Measurements from ENCODE around the gene YWHAG. TPM values are rescaled to one million over a fixed set of nuclear protein-coding genes. Genes with fewer than 3 reads are reported as not detected.

YWHAG gene
- total and polyA plus RNA-seq, 9 of the 15 experiments (the other 6 are each of a cell fraction or from before 2014, with no cell fraction given): 30.4 to 246 (median 94.5) TPM

DNA sequence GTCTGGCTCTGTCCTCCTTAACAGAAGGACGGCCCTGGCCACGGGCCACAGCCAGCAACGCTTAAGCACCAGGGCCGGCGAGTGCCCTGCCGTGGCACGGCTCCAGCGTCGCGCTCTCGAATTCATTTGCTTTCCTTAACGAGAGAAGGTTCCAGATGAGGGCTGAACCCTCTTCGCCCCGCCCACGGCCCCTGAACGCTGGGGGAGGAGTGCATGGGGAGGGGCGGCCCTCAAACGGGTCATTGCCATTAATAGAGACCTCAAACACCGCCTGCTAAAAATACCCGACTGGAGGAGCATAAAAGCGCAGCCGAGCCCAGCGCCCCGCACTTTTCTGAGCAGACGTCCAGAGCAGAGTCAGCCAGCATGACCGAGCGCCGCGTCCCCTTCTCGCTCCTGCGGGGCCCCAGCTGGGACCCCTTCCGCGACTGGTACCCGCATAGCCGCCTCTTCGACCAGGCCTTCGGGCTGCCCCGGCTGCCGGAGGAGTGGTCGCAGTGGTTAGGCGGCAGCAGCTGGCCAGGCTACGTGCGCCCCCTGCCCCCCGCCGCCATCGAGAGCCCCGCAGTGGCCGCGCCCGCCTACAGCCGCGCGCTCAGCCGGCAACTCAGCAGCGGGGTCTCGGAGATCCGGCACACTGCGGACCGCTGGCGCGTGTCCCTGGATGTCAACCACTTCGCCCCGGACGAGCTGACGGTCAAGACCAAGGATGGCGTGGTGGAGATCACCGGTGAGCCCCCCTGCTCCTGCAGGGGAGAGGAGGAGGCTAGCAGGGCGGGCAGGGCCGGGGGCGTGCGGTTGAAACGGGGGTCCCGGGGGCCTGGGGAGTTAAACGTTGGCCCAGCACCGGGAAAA, 56.2 kb downstream of the YWHAG start, which contains the start of gene HSPB1 (continued):
- TF ChIP-seq CBFA2T3 (IDR thresholded peaks at IDR 0.05) (no peak), PHF8 (IDR thresholded peaks at IDR 0.05; ENCODE audit: borderline replicate concordance, low read length) (peak; percentile 74; the same call in 1 of the 2 replicates), HDAC1 (IDR thresholded peaks at IDR 0.05) (peak in 1 of 2 experiments; percentile 44; a peak in 1 of 4 replicates), CBX8 (IDR thresholded peaks at IDR 0.05; ENCODE audit: borderline replicate concordance, extremely low read depth, low read depth, low read length, poor library complexity, severe bottlenecking) (no peak), ESRRA (IDR thresholded peaks at IDR 0.05; ENCODE audit: borderline replicate concordance, low read depth) (peak; percentile 34; the same call in 1 of the 2 replicates), MAFG (tag; conservative IDR thresholded peaks at IDR 0.05) (no peak), ZNF12 (CRISPR knock-in tag; IDR thresholded peaks at IDR 0.05) (no peak), MAFK (IDR thresholded peaks at IDR 0.05; ENCODE audit: low read length) (no peak), CTBP1 (IDR thresholded peaks at IDR 0.05; ENCODE audit: borderline replicate concordance) (peak; percentile 81; the same call in 1 of the 2 replicates), ELF1 (tag; IDR thresholded peaks at IDR 0.05) (no peak), RBM34 (IDR thresholded peaks at IDR 0.05; ENCODE audit: borderline replicate concordance, insufficient read depth, low read length) (no peak), ZNF785 (CRISPR knock-in tag; IDR thresholded peaks at IDR 0.05) (no peak), E2F3 (CRISPR knock-in tag; IDR thresholded peaks at IDR 0.05) (0 out of 2 replicates have a peak, but pooled peaks have one; percentile 48), ZSCAN32 (CRISPR knock-in tag; IDR thresholded peaks at IDR 0.05) (no peak), CREM (IDR thresholded peaks at IDR 0.05; ENCODE audit: low read depth) (peak; percentile 24), ZNF263 (CRISPR knock-in tag; IDR thresholded peaks at IDR 0.05; ENCODE audit: borderline replicate concordance) (peak; percentile 50; the same call in 1 of the 2 replicates), ZNF354B (CRISPR knock-in tag; IDR thresholded peaks at IDR 0.05) (no peak; the same call in 1 of the 2 replicates), ZFPM2 (CRISPR knock-in tag; IDR thresholded peaks at IDR 0.05) (no peak), MEF2D (tag; conservative IDR thresholded peaks at IDR 0.05; ENCODE audit: low read depth) (peak; percentile 96), SAP30 (IDR thresholded peaks at IDR 0.05; ENCODE audit: borderline replicate concordance, insufficient read depth, low read depth, low read length, poor library complexity, severe bottlenecking) (peak; percentile 71), SLC30A9 (CRISPR knock-in tag; IDR thresholded peaks at IDR 0.05) (0 out of 2 replicates have a peak, but pooled peaks have one; percentile 12), DIDO1 (tag; IDR thresholded peaks at IDR 0.05; ENCODE audit: low read depth) (no peak), NFE2 (IDR thresholded peaks at IDR 0.05; ENCODE audit: low read depth) (no peak; the same call in 1 of the 2 replicates), DACH1 (IDR thresholded peaks at IDR 0.05; ENCODE audit: partially characterized antibody) (peak; percentile 28), ATF2 (CRISPR knock-in tag; IDR thresholded peaks at IDR 0.05) (no peak), ZNF668 (CRISPR knock-in tag; IDR thresholded peaks at IDR 0.05) (no peak), SMARCA5 (IDR thresholded peaks at IDR 0.05) (0 out of 2 replicates have a peak, but pooled peaks have one; percentile 42), RNF2 (IDR thresholded peaks at IDR 0.05) (peak; percentile 56)
- TF ChIP-seq, protein P1, sequence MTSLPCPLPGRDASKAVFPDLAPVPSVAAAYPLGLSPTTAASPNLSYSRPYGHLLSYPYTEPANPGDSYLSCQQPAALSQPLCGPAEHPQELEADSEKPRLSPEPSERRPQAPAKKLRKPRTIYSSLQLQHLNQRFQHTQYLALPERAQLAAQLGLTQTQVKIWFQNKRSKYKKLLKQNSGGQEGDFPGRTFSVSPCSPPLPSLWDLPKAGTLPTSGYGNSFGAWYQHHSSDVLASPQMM (CRISPR knock-in tag; IDR thresholded peaks at IDR 0.05): no peak
